HK-2 (cell line): ENCODE data around the gene UNC5C.

Experiments used
- DNase-seq: peaks from one replicate; pipeline ENCODE4 v3.0.0-alpha.2; 2018; ENCODE audit not compliant: unreplicated experiment

Gene UNC5C

GRCh38 chr4:95217197-95217596 lies 331.6 kb downstream of the UNC5C start:
- no peak for DNase-seq

DNA sequence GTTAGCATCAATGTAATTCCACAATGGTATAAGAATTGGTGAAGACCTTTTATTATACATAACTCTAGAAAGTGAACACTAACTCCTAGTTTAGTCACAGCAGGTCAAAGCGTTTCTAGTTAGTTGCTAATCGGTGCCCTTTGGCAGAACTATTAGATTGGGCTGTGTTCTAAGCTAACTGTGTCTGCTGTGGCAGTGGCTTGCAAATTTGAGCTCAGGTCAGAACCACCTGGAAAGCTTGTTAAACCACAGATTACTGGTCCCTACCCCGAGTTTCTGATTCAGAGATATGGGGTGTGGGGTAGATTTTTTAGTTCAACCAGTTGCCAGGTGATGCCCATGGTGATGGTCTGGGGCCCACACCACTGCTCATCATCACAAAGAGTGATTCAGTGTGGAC lies 332.1 kb downstream of the UNC5C start:
- DNase-seq: no peak

GRCh38 chr4:95215991-95216605 lies 332.7 kb downstream of the UNC5C start:
- no peak for DNase-seq

DNA sequence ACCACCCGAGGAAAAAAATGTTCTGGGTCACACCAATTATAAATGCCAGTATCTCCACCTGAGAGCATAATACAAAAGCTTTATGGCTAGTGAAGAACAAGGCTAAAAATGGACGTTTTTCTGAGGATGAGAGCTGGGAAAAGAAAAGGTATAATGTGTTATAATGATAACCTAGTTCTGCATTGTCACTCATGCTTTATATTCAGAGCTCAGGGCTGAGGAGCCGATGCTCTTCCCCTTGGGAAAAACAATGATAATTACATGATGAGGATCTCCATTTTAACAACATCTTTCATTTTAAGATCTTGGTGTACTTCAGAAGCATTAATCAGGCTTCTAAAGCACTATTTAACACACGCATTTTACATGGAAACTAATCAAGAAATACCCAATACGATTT lies 333.7 kb downstream of the UNC5C start:
- DNase-seq: no peak

DNA sequence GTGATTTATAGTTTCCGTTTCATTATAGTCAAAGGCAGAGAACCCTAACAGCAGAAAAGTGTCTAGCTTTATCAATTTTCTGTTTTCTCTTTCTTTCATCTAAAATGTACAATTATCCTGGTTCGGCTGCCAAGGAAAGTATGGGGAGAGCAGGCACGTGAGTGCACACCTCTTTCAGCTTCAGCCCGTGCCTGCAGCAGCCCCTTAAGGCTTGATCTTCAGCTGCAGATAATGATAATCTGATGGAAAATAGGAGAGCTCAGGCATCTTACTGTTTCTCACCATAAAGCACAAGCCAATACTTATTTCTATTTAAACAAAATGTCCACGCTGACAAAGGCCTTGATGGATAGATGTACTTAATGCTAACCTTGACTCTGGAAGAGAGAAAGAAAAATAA lies 334.4 kb downstream of the UNC5C start:
- DNase-seq: no peak

GRCh38 chr4:95213366-95213765 lies 335.4 kb downstream of the UNC5C start:
- DNase-seq: no peak

- DNase-seq: no peak
These were observed 336.1 kb downstream of the UNC5C start for GRCh38 chr4:95212692-95213091.

GRCh38 chr4:95209927-95210326 lies 338.8 kb downstream of the UNC5C start:
- DNase-seq: no peak

DNA sequence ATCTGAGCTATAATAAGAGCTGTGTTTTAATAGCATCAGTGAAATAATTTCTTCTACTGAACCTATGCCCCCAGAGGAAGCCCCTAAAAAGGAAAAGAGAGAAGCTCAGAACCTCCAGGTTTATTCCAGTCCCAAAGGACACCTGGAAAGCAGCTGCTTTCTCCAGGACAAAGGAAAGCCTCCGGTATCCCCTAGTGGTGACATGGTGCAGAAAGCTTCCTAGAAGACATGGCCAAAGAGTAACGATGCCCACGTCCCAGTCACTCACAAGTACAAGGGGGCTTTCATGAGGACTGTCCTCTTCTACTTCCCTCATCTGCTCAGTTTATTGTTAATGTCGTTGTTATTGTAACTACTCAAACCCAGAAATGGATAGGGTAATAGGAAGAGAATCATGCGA lies 343.9 kb downstream of the UNC5C start:
- DNase-seq: no peak

- no peak for DNase-seq
These were observed 344.4 kb downstream of the UNC5C start for GRCh38 chr4:95204267-95204844.

GRCh38 chr4:95198961-95199360 lies 349.8 kb downstream of the UNC5C start:
- no peak for DNase-seq

- no peak for DNase-seq
These were observed 351.4 kb downstream of the UNC5C start for GRCh38 chr4:95197353-95197752.

GRCh38 chr4:95193391-95194224 lies 355.2 kb downstream of the UNC5C start:
- DNase-seq: no peak

GRCh38 chr4:95191537-95191936 lies 357.2 kb downstream of the UNC5C start:
- no peak for DNase-seq

DNA sequence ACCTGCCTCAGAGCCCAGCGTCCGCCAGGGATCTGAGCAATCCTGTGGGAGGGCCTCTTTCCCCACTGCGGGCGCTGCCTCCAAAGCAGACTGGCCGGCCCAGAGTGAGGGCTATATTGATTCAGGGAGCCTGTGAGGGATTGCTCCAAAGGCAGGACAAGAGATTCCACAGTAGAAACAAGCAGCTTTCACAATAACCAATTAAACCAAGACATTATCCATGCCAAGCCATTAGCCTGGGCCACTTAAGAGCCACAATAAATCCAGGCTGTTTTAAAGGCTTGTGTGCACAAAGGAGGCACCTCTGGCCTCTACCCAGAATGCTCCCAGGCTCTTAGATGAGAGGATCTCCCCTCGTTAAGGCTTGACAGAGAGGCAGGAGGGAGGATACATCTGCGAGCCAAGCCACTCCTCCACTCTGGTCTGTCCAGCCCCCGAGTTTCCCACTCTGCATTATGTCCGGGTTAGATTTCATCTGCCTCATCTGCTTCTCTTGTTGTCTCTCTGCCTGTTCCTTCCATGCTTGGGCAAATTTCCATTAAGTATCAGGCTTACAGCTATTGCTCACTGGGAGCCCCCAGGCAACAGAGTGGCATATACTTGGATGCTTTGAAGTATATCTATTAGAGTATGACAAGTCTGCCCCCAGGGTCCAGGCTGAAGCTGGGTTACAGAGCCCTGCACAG lies 357.9 kb downstream of the UNC5C start:
- DNase-seq: no peak

- DNase-seq: no peak
These were observed 359.9 kb downstream of the UNC5C start for GRCh38 chr4:95188701-95189370.

DNA sequence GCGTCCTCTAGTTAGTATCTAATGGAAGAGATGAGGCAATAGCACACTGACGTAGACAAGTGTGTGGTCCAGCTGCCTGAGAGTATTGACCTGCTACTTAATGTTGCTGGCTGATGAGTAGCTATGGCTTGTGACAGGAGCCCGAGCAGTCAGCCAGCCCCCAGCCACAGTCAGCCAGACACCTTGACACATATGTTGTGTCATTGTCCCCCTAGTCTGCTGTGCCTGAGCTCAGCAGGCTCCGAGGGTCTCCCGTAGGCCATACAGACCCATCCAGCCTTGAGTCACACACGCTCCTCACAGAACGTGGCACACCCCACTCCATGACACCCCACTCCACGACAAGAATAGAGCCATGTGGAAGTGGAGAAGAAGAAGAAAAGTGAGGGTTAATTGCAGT lies 362.1 kb downstream of the UNC5C start:
- no peak for DNase-seq

GRCh38 chr4:95183656-95184408 lies 364.9 kb downstream of the UNC5C start:
- DNase-seq: no peak

GRCh38 chr4:95181996-95182306 lies 366.8 kb downstream of the UNC5C start:
- DNase-seq: no peak

DNA sequence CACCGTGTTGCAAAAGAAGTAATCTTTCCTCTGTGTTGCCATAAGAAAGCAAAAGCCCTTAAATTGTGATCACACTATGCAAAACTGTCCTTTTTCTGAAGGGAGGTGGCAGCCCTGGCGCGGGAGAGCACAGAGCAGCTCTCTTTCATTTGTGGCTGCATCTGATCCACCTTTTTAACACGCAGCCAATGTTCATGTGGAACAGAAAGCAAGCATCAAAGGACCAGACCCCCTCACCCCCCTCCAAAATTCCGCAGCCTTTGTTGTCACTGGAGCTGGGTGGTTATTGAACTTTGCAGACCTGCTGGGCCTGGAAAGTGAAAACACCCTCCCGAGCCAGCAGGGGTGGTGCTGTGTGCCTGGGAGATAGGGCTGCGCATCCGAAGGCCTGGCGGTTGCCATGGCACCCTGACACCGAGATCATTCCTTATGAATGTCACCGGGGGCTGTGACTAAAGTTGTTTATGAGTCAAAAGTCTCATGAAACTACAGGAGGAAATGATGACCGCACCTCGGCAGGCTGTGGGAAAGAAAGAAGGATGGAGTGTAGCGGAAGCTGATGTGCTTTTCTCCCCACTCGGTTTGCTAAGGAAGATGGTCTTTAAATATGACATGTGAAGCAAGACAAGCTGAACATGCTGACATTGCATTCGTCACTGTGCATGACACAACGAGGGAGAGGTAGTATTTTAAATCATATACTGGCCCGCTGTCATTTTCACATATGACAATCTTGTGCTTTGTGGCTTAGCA lies 367.4 kb downstream of the UNC5C start:
- peak; percentile 9 for DNase-seq
